HepG2 (cell line): ENCODE data around the gene EGR4. TPM values are rescaled to one million over a fixed set of nuclear protein-coding genes. Genes with fewer than 3 reads are reported as not detected.

ENCODE experiments used
- ETV6 ChIP-seq: sonication (generic); formaldehyde crosslinking; conservative IDR thresholded peaks from 2 replicates; pipeline ENCODE4 v1.4.0; 2020; ENCODE audit warnings: missing genetic modification reagents
- FLYWCH1 ChIP-seq: sonication (generic); formaldehyde crosslinking; IDR thresholded peaks from 2 replicates; pipeline ENCODE4 v1.8.1; 2023; ENCODE audit warnings: mild to moderate bottlenecking, missing genetic modification reagents
- GLI4 ChIP-seq: sonication (generic); formaldehyde crosslinking; IDR thresholded peaks from 2 replicates; pipeline ENCODE4 v1.5.1; 2020; ENCODE audit warnings: missing genetic modification reagents, mild to moderate bottlenecking, moderate library complexity, borderline replicate concordance
- MAF1 ChIP-seq: sonication (generic); formaldehyde crosslinking; IDR thresholded peaks from 2 replicates; pipeline ENCODE4 v1.5.0; 2020; ENCODE audit warnings: missing genetic modification reagents, borderline replicate concordance
- PLSCR1 ChIP-seq: sonication (generic); formaldehyde crosslinking; IDR thresholded peaks from 2 replicates; pipeline ENCODE4 v1.5.0; 2020; ENCODE audit warnings: missing genetic modification reagents, mild to moderate bottlenecking, borderline replicate concordance
- POGZ ChIP-seq: sonication (generic); formaldehyde crosslinking; IDR thresholded peaks from 2 replicates; pipeline ENCODE4 v1.4.0; 2020; ENCODE audit warnings: mild to moderate bottlenecking, missing genetic modification reagents
- TIGD3 ChIP-seq: sonication (generic); formaldehyde crosslinking; IDR thresholded peaks from 2 replicates; pipeline ENCODE4 v1.5.1; 2020; ENCODE audit warnings: mild to moderate bottlenecking, missing genetic modification reagents, borderline replicate concordance
- ZBED4 ChIP-seq: sonication (generic); formaldehyde crosslinking; IDR thresholded peaks from 2 replicates; pipeline ENCODE4 v1.4.0; 2020; ENCODE audit warnings: missing genetic modification reagents, borderline replicate concordance
- ZBTB21 ChIP-seq: sonication (generic); formaldehyde crosslinking; IDR thresholded peaks from 2 replicates; pipeline ENCODE4 v1.4.0; 2020; ENCODE audit warnings: missing genetic modification reagents
- ZFP36L2 ChIP-seq: sonication (generic); formaldehyde crosslinking; IDR thresholded peaks from 2 replicates; pipeline ENCODE4 v1.4.0; 2020; ENCODE audit warnings: missing genetic modification reagents
- ZNF138 ChIP-seq: sonication (generic); formaldehyde crosslinking; IDR thresholded peaks from 2 replicates; pipeline ENCODE4 v1.5.0; 2020; ENCODE audit warnings: mild to moderate bottlenecking, low read depth, missing genetic modification reagents
- ZNF556 ChIP-seq: sonication (generic); formaldehyde crosslinking; IDR thresholded peaks from 2 replicates; pipeline ENCODE4 v1.4.0; 2020; ENCODE audit warnings: mild to moderate bottlenecking, missing genetic modification reagents, borderline replicate concordance
- ZNF597 ChIP-seq: sonication (generic); formaldehyde crosslinking; IDR thresholded peaks from 2 replicates; pipeline ENCODE4 v1.5.0; 2020; ENCODE audit warnings: missing genetic modification reagents
- ZNF672 ChIP-seq: sonication (generic); formaldehyde crosslinking; IDR thresholded peaks from 2 replicates; pipeline ENCODE4 v1.8.1; 2022; ENCODE audit warnings: missing genetic modification reagents
- ZNF687 ChIP-seq: sonication (generic); formaldehyde crosslinking; IDR thresholded peaks from 2 replicates; pipeline ENCODE4 v1.5.1; 2020; ENCODE audit warnings: mild to moderate bottlenecking, missing genetic modification reagents, moderate library complexity
- ZNF800 ChIP-seq: sonication (generic); formaldehyde crosslinking; IDR thresholded peaks from 2 replicates; pipeline ENCODE4 v1.4.0; 2020; ENCODE audit warnings: missing genetic modification reagents
- polyA plus RNA-seq, 8 experiments: library from polyadenylated mRNA; depleted of rRNA in 3 of 8; stranded (reverse) in 7 of 8; unstranded in 1 of 8; fragments of >200 nt; fragmentation: Illumina TruSeq in 4 of 8; extraction: Trizol in 4 of 8; gene quantifications; 2 replicates each; pipeline versions ENCODE4 v1.2.1 to v1.2.3, GENCODE V29; 2011 to 2016; ENCODE audit warnings: low read depth in 4 of 8, missing spikeins in 1 of 8, mixed read lengths in 1 of 8; ENCODE audit not compliant: insufficient read depth in 1 of 8
- total RNA-seq, 5 experiments: library from RNA; depleted of rRNA; stranded (reverse); fragments of >200 nt; fragmentation: Illumina TruSeq; extraction: Trizol; gene quantifications; 2 replicates each; pipeline ENCODE4 v1.2.3, GENCODE V29; 2016; ENCODE audit warnings: low read depth in 1 of 5

The EGR4 gene
- total and polyA plus RNA-seq, 2 of the 13 experiments (the other 11 are each of a cell fraction or from before 2014, with no cell fraction given) = not detected

GRCh38 chr2:73291093-73291460 lies 2.3 kb downstream of the EGR4 start (continued):
- peak; percentile 78; the same call in 1 of the 2 replicates for TF ChIP-seq ZBED4 (CRISPR knock-in tag)
- peak; percentile 95 for TF ChIP-seq ZNF800 (CRISPR knock-in tag)
- TF ChIP-seq PLSCR1 (CRISPR knock-in tag) = no peak
- TF ChIP-seq ZNF597 = no peak
- peak; percentile 67; the same call in 1 of the 2 replicates for TF ChIP-seq ZBTB21 (CRISPR knock-in tag)
- TF ChIP-seq ETV6 (CRISPR knock-in tag) = peak; percentile 93
- TF ChIP-seq ZNF556 (CRISPR knock-in tag) = peak; percentile 89; the same call in 1 of the 2 replicates
- peak; percentile 47; the same call in 1 of the 2 replicates for TF ChIP-seq POGZ (CRISPR knock-in tag)
- peak; percentile 94; the same call in 1 of the 2 replicates for TF ChIP-seq TIGD3 (CRISPR knock-in tag)
- peak; percentile 92; the same call in 1 of the 2 replicates for TF ChIP-seq ZFP36L2
- peak; percentile 73; the same call in 1 of the 2 replicates for TF ChIP-seq MAF1 (CRISPR knock-in tag)
- peak; percentile 66 for TF ChIP-seq ZNF687
- no peak; the same call in 1 of the 2 replicates for TF ChIP-seq GLI4 (CRISPR knock-in tag)
- TF ChIP-seq ZNF138 (CRISPR knock-in tag) = peak; percentile 29; the same call in 1 of the 2 replicates
- TF ChIP-seq ZNF672 (CRISPR knock-in tag) = no peak
- TF ChIP-seq FLYWCH1 = peak; percentile 25; the same call in 1 of the 2 replicates
